Sigmoid colon (tissue), 7 donors: ENCODE data around the gene VPS37B. TPM values are rescaled to one million over a fixed set of nuclear protein-coding genes. Genes with fewer than 3 reads are reported as not detected.

ENCODE experiments used
- DNase-seq: peaks from one replicate; pipeline ENCODE4 v3.0.0-alpha.2; 2019
- H3K27ac ChIP-seq, 4 donors: fragments of 200-600 bp; sonication (generic); one replicate each; pipeline ENCODE4 v1.5.1; 2016 to 2019; ENCODE audit warnings: mild to moderate bottlenecking in 1 of 4
- H3K27me3 ChIP-seq, 3 donors: fragments of 200-600 bp; sonication (generic); one replicate each; pipeline ENCODE4 v1.5.1; 2019; ENCODE audit warnings: mild to moderate bottlenecking in 1 of 3
- H3K36me3 ChIP-seq, 4 donors: fragments of 200-600 bp; sonication (generic); one replicate each; pipeline ENCODE4 v1.5.1; 2016 to 2019
- H3K4me1 ChIP-seq, 4 donors: fragments of 200-600 bp; sonication (generic); one replicate each; pipeline ENCODE4 v1.5.1; 2017 to 2019
- H3K4me3 ChIP-seq, 4 donors: fragments of 200-600 bp; sonication (generic); one replicate each; pipeline ENCODE4 v1.5.1; 2017 to 2019; ENCODE audit warnings: mild to moderate bottlenecking in 2 of 4, moderate library complexity in 1 of 4
- H3K9me3 ChIP-seq, 4 donors: fragments of 200-600 bp in 3 of 4; sonication (generic) in 3 of 4; one replicate each; pipeline versions ENCODE4 v1.5.1 to v1.6.1; 2013 to 2019
- EP300 ChIP-seq, 4 donors: sonication (generic); formaldehyde crosslinking; IDR thresholded peaks; one replicate each; pipeline ENCODE4 v1.6.1; 2017; ENCODE audit warnings: antibody characterized with exemption in 4 of 4
- POLR2A ChIP-seq, 2 donors: fragments of 450-650 bp; IDR thresholded peaks; one replicate each; pipeline ENCODE4 v1.6.1; 2016; ENCODE audit warnings: antibody characterized with exemption in 2 of 2, mild to moderate bottlenecking in 2 of 2, moderate library complexity in 2 of 2
- POLR2AphosphoS5 ChIP-seq, 4 donors: sonication (generic); formaldehyde crosslinking; IDR thresholded peaks; one replicate each; pipeline ENCODE4 v1.6.1; 2017; ENCODE audit warnings: antibody characterized with exemption in 4 of 4
- WGBS, 2 donors: extraction: QIAGEN DNeasy Blood & Tissue Kit; methylation state at CpG; one replicate each; pipeline ENCODE4 v1.1.7; 2013; 5-methylcytosine and 5-hydroxymethylcytosine counted together
- intact Hi-C: fragments of 100-400 bp; cut with DNase I; formaldehyde crosslinking; loops from one replicate; pipeline ENCODE4 v1.15.1; 2023
- polyA plus RNA-seq, 3 donors: library from polyadenylated mRNA; stranded (reverse); fragments of 200-250 nt; gene quantifications; one replicate each; pipeline ENCODE4 v1.2.3, GENCODE V29; 2013
- total RNA-seq, 4 donors: library from RNA; depleted of rRNA; stranded (reverse); fragments of >200 nt; gene quantifications; one replicate each; pipeline ENCODE4 v1.1.0, GENCODE V29; 2016
- TF ChIP-seq, protein P1 (sequence below), 4 experiments: fragments of 450-650 bp in 3 of 4; fragments of 200-600 bp in 1 of 4; IDR thresholded peaks; one replicate each; pipeline ENCODE4 v1.5.1; 2016 to 2019; ENCODE audit warnings: antibody characterized with exemption in 4 of 4, mild to moderate bottlenecking in 3 of 4, moderate library complexity in 2 of 4
- donor health status: healthy with polysubstance abuse.
- donor health status: Bipolar disorder and iron deficiency.
- donor health status: healthy.

The VPS37B gene
- total and polyA plus RNA-seq, 7 donors = 8.6 to 64.7 (median 17.2) TPM

GRCh38 chr12:122902854-122903692 lies 7.1 kb upstream of the VPS37B start:
- no peaks in the 10 kb centered on the region for H3K27me3 ChIP-seq
- 11 to 37% methylated on average over 10 of the region's 10 CpGs for WGBS, 2 donors
- no peak overlapping the region for H3K27ac ChIP-seq
- no peaks in the 10 kb centered on the region for H3K9me3 ChIP-seq
- no peaks in the 10 kb centered on the region for H3K4me1 ChIP-seq
- no peak for DNase-seq
- no peak overlapping the region for H3K4me3 ChIP-seq
- TF ChIP-seq POLR2A (IDR thresholded peaks at IDR 0.05) (no peak), EP300 (IDR thresholded peaks at IDR 0.05) (no peak), POLR2AphosphoS5 (IDR thresholded peaks at IDR 0.05) (no peak)
- TF ChIP-seq, protein P1, sequence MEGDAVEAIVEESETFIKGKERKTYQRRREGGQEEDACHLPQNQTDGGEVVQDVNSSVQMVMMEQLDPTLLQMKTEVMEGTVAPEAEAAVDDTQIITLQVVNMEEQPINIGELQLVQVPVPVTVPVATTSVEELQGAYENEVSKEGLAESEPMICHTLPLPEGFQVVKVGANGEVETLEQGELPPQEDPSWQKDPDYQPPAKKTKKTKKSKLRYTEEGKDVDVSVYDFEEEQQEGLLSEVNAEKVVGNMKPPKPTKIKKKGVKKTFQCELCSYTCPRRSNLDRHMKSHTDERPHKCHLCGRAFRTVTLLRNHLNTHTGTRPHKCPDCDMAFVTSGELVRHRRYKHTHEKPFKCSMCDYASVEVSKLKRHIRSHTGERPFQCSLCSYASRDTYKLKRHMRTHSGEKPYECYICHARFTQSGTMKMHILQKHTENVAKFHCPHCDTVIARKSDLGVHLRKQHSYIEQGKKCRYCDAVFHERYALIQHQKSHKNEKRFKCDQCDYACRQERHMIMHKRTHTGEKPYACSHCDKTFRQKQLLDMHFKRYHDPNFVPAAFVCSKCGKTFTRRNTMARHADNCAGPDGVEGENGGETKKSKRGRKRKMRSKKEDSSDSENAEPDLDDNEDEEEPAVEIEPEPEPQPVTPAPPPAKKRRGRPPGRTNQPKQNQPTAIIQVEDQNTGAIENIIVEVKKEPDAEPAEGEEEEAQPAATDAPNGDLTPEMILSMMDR (IDR thresholded peaks at IDR 0.05) = no peak
- intact Hi-C loops = no loop called here
- no peaks in the 10 kb centered on the region for H3K36me3 ChIP-seq

GRCh38 chr12:122899887-122900286 lies 4.0 kb upstream of the VPS37B start:
- no peak overlapping the region for H3K27ac ChIP-seq
- intact Hi-C loops = loop anchor here (5.0 kb wide), 1 partner anchor 67 kb away; the partner anchor contains the start of gene ABCB9

GRCh38 chr12:122896662-122897061 lies 738 bp upstream of the VPS37B start:
- intact Hi-C loops = loop anchor here (5.0 kb wide), 1 partner anchor 71 kb away; the partner anchor contains the start of gene ABCB9
- H3K4me3 ChIP-seq = no peak overlapping the region
- H3K27ac ChIP-seq = peak overlapping the region in 3 of 4 donors; percentile 77 to 84 (median 84)
- H3K9me3 ChIP-seq = no peaks in the 10 kb centered on the region
- no peak for DNase-seq
- 96% methylated on average over 7 of the region's 7 CpGs for WGBS, 2 donors
- no peaks in the 10 kb centered on the region for H3K27me3 ChIP-seq
- peaks cover 0 to 34% (median 28%) of the 10 kb centered on the region in 4 donors for H3K4me1 ChIP-seq
- TF ChIP-seq, protein P1 (IDR thresholded peaks at IDR 0.05) = no peak
- TF ChIP-seq EP300 (IDR thresholded peaks at IDR 0.05) (no peak), POLR2AphosphoS5 (IDR thresholded peaks at IDR 0.05) (no peak), POLR2A (IDR thresholded peaks at IDR 0.05) (no peak)
- no peaks in the 10 kb centered on the region for H3K36me3 ChIP-seq

More at GRCh38 chr12:122899887-122900286, 4.0 kb upstream of the VPS37B start:
- 93 to 94% methylated on average over 6 of the region's 6 CpGs for WGBS, 2 donors
- Histone ChIP-seq H3K9me3 (no peaks in the 10 kb centered on the region), H3K36me3 (no peaks in the 10 kb centered on the region), H3K4me3 (no peak overlapping the region), H3K27me3 (no peaks in the 10 kb centered on the region), H3K4me1 (peaks cover 0 to 5% (median 3%) of the 10 kb centered on the region in 4 donors)
- DNase-seq = no peak
- TF ChIP-seq POLR2AphosphoS5 (IDR thresholded peaks at IDR 0.05) = no peak
- TF ChIP-seq, protein P1 (IDR thresholded peaks at IDR 0.05) = no peak
- TF ChIP-seq POLR2A (IDR thresholded peaks at IDR 0.05) = no peak
- TF ChIP-seq EP300 (IDR thresholded peaks at IDR 0.05) = no peak

DNA sequence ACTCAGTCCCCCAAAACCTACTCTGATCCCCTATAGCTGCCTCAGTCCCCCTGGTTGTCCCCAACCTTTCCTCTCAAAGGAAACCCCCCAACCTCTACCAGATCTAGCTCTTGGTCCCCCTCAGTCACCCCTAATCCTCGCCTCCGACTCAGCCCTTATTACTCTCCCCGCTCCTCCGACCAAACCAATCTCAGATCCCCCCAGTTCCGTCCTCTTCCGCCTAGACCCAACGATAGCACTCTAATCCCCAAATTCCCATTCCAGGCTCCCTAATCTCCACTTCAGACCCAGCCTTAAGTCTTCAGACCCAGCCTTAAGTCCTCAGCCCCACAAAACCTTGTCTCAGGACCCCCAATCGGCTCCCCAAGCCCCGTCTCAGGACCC lies 612 bp downstream of the VPS37B start:
- Histone ChIP-seq H3K36me3 (no peaks in the 10 kb centered on the region), H3K27ac (peak overlapping the region; percentile 77 to 84 (median 83)), H3K9me3 (no peaks in the 10 kb centered on the region), H3K4me1 (peaks cover 0 to 46% (median 37%) of the 10 kb centered on the region in 4 donors), H3K4me3 (peak overlapping the region; percentile 65 to 97 (median 82)), H3K27me3 (no peaks in the 10 kb centered on the region)
- no peak for DNase-seq
- TF ChIP-seq, protein P1 (IDR thresholded peaks at IDR 0.05) = no peak
- TF ChIP-seq POLR2A (IDR thresholded peaks at IDR 0.05) = no peak
- no peak for TF ChIP-seq EP300 (IDR thresholded peaks at IDR 0.05)
- no peak for TF ChIP-seq POLR2AphosphoS5 (IDR thresholded peaks at IDR 0.05)
- intact Hi-C loops = loop anchor here (5.0 kb wide), 1 partner anchor 72 kb away; the partner anchor contains the start of gene ABCB9
- 5 to 6% methylated on average over 9 of the region's 9 CpGs for WGBS, 2 donors
